ENCODE measurements around the gene CAMTA1.
"Not testable (repeated sequence)": the region's sequence is repeated elsewhere in the genome, so short reads cannot be mapped to it uniquely, and the experiment has no call there.

The CAMTA1 gene

GRCh38 chr1:6905790-6906189 lies 120.5 kb downstream of the CAMTA1 start:
- no peak for DNase-seq (ENCODE audit: low read depth in 2 of 2)

- DNase-seq (ENCODE audit: low read depth in 2 of 2), result no peak
Observed at GRCh38 chr1:6906783-6907182, 121.5 kb downstream of the CAMTA1 start.

GRCh38 chr1:6907201-6907600 lies 121.9 kb downstream of the CAMTA1 start:
- DNase-seq (ENCODE audit: low read depth in 2 of 2), result no peak

DNA sequence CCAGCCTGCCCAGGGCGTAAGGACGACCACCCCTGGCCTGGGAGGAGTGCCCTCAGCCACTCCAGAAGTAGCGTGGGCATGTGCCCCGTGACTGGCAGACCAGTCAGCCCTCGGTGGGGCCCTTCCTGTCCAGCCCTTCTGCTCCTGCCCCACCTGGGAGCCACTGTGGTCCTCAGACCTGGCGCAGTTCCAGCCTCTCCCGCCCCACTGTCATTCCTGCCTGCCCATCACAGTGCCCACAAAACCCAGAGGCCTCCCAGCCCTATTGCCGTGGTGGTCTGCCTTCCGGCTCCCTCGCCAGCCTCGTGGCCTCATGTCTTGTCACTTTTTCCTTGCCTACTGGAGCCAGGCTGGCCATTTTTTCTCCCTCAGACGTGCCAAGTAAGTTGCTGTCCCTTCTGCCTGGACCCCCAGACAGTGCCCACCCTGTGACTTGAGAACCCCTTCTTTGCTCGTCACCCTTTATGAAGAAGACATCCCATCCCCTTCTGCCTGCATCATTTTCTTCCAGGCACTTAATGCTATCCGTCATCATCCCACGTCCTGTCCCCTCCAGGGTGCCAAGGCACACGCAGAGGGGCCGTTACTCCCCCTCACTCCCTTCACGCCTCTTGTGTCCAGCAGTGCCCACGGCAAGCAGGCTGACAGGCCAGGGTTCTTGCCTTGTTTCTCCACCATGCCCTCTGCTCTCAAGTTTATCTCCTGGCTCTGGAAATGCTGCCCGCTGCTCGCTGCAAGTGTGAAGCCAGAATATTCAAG lies 122.6 kb downstream of the CAMTA1 start:
- DNase-seq (ENCODE audit: low read depth in 2 of 2), result no peak

DNA sequence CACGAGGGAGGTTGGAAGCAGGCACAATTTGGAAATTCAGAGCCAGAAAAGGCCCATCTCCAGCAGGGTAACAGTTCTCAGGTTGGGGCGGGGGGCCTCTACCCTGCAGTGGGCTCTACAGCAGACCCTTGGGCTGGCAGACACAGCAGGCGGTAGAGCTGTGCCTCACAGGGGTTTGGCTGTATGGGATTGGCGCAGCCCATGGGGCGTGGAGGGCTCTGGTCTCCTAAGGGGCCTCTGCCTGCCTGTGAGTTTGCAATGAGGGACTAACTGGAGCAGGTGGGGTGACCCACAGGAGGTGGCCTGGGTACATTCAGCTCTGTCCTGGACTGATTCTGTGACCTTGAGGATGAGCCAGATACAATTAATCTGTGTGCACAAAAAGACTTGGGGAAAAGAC lies 124.1 kb downstream of the CAMTA1 start:
- DNase-seq (ENCODE audit: low read depth in 2 of 2), result no peak

- DNase-seq (ENCODE audit: low read depth in 2 of 2), result no peak
Observed at GRCh38 chr1:6909857-6910256, 124.6 kb downstream of the CAMTA1 start.

- DNase-seq (ENCODE audit: low read depth in 2 of 2), result no peak
Observed at GRCh38 chr1:6911021-6911941, 126.0 kb downstream of the CAMTA1 start.

- no peak for DNase-seq (ENCODE audit: low read depth in 2 of 2)
Observed at GRCh38 chr1:6911974-6912373, 126.7 kb downstream of the CAMTA1 start.

DNA sequence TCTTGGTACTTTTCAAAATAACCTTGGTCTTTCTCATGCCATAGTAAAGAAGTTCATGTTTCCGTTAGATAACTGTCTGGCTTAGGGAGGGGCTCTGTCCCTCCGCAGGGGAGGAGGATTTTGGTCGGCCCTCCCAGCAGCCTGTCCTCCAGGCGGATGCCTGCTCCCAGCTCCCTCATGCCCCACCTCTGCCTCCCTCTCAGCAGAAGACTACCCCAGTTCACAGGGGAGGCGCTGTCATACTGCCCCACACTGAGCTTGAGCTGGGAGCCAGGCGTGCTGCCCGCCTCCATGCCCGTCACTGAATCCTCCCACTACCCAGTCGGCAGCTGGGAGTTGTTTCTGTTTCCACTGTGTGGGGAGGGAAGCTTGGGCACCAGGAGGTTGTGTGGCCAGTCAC lies 127.3 kb downstream of the CAMTA1 start:
- DNase-seq (ENCODE audit: low read depth in 2 of 2), result no peak

- no peak for DNase-seq (ENCODE audit: low read depth in 2 of 2)
Observed at GRCh38 chr1:6913086-6913485, 127.8 kb downstream of the CAMTA1 start.

DNA sequence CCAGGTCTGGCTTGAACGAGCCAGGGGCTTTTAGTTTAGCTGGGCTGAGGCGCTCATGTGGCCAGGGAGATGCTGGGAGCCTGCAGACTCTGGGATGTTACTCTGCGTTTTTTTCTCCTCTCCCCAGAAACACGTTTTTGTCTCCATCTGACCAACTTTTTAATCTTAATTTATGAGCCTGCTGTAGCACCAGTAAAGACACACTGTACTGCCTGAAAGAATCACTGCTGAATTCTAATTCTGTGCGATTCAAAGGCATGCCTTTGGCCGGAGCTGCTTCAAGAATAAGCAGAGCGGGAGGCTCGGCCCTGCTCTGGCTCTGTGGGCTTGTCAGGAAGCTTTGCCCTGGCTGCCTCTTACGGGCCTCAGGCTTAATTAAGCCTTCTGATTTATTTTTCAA lies 129.5 kb downstream of the CAMTA1 start:
- no peak for DNase-seq (ENCODE audit: low read depth in 2 of 2)

- DNase-seq (ENCODE audit: low read depth in 2 of 2), result no peak
Observed at GRCh38 chr1:6915999-6916565, 130.8 kb downstream of the CAMTA1 start.

GRCh38 chr1:6917067-6917466 lies 131.8 kb downstream of the CAMTA1 start:
- no peak for DNase-seq (ENCODE audit: low read depth in 2 of 2)

DNA sequence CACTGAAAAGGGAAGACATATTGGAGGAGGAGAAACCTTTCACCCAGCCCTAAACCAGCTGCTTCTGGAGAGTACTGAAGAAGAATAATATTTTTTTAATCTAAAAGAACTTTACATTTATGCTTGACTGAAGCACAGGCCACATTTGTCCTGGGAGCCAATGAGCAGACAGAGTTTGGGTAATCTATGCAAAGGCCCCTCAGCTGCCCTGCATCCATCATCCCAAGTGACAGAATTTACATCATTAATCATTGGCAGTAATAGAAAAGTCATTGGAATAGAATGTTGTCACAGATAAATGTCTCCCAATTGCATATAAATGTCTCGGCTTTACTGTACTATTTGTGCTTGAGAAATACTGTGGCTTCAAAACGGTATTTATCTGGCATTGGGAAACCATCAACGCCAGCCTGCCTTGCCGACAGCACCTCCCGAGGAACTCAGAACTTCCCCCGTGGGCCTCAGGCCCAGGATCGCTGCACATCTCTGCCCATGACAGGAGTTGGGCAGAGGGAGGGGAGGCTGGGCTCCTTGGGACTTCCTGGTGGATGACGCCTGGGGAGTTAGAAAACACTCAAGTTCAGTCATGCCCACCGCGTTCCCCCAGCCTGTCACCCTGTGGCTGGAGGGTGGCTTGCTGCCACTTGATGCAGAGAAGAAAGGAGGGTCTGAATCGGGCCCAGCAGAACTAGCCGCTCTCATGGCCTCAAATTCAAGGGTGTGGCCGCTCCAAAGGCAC lies 133.1 kb downstream of the CAMTA1 start:
- DNase-seq (ENCODE audit: low read depth in 2 of 2), result no peak

GRCh38 chr1:6918925-6919511 lies 133.8 kb downstream of the CAMTA1 start:
- DNase-seq (ENCODE audit: low read depth in 2 of 2), result no peak

- DNase-seq (ENCODE audit: low read depth in 2 of 2), result not testable (repeated sequence)
Observed at GRCh38 chr1:6921506-6921905, 136.3 kb downstream of the CAMTA1 start.

DNA sequence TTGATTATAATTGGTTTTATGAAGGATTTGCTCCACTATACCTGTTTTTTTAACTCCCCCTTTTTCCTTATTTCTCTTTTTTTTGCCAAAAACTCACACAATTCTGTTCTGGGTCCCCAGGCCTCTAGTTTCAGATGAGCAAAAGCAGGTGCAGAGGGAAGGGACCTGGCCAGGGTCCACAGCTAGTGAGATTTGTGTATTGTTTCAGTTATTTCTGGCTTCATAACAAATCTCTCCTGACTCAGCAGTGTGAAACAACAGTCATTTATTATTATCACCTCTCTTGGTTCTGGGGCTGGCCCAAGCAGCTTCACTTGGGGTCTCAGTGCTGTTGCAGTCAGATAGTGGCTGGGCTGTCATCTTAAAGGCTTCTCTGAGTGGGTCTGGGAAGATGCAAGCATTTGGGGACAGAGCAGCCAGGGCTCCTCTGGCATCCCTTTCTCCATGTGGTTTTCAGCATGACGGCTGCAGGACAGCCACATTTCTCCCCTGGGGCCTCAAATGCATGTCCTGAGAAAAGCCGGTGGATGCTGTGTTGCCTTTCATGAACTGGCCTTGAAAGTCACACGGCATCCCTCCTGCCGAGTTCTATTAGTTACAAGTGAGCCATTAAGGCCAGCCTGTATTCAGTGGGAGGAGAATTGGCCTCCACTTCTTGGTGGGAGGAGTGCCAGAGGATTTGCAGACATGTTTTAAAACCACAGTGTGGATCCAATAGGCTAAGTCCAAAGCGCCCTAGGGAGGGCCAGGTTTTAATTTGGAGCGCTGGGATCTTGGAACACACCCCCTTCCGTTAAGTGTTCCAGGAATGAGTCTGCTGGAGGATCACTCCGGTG lies 137.1 kb downstream of the CAMTA1 start:
- no peak for DNase-seq (ENCODE audit: low read depth in 2 of 2)

DNA sequence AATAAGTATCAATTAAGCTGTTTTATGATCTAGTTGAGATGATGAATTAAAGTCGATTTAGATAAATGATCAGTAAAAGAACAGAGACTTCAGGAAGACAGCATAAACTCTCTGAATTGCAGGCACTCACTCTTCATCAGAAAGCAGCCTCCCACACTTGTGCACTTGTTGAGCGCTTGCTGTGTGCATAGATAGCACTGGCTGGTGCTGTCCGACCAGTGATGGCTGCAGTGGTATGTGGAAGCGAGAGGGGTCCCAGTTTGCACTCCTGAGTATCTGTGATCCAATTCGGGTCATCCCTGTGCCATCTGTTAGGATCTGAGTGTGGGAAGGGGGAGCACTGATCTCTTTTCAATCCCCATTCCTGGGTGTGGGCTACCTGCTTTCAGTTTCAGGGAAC lies 137.8 kb downstream of the CAMTA1 start:
- DNase-seq (ENCODE audit: low read depth in 2 of 2), result no peak

DNA sequence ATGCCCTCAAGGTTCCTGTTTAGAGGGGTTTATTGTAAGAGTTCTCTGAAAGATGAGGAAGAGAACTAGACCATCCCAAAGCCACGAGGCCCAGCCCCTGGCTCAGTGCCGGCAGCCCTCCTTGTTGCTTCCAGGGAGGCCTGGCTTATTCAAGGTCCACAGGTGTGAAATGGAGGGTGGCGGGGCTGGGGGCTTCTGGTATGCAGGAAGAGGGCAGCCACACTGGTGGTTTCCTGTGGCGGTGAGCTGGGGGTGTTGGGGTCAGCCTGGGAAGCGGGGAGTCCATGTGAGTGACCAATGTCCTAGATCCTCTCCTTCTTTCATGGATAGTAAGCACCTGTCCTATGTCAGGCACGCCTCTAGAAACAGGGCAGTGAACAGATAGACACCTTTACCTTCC lies 138.2 kb downstream of the CAMTA1 start:
- DNase-seq (ENCODE audit: low read depth in 2 of 2), result no peak
